Tibial nerve (tissue), 4 donors: ENCODE measurements around the gene FAM174C. TPM values are rescaled to one million over a fixed set of nuclear protein-coding genes. Genes with fewer than 3 reads are reported as not detected.

Experiments used
- DNase-seq, 2 donors: peaks; one replicate each; pipeline ENCODE4 v3.0.0-alpha.2; 2019; ENCODE audit warnings: low spot score in 2 of 2
- H3K27ac ChIP-seq, 4 donors: fragments of 200-600 bp; sonication (generic) in 3 of 4; one replicate each; pipeline ENCODE4 v1.5.1; 2017 to 2019; ENCODE audit warnings: mild to moderate bottlenecking in 1 of 4
- H3K27me3 ChIP-seq, 2 donors: fragments of 200-600 bp; sonication (generic) in 1 of 2; one replicate each; pipeline versions ENCODE4 v1.5.1 to v1.6.0; 2017 to 2019
- H3K36me3 ChIP-seq, 3 donors: fragments of 200-600 bp; sonication (generic); one replicate each; pipeline ENCODE4 v1.5.1; 2018 to 2019
- H3K4me1 ChIP-seq, 4 donors: fragments of 200-600 bp; sonication (generic) in 3 of 4; one replicate each; pipeline ENCODE4 v1.5.1; 2017 to 2019
- H3K4me3 ChIP-seq, 4 donors: fragments of 200-600 bp; sonication (generic) in 3 of 4; one replicate each; pipeline ENCODE4 v1.5.1; 2017 to 2019; ENCODE audit warnings: mild to moderate bottlenecking in 1 of 4, moderate library complexity in 1 of 4
- H3K9me3 ChIP-seq, 4 donors: fragments of 200-600 bp; sonication (generic) in 3 of 4; one replicate each; pipeline ENCODE4 v1.5.1; 2017 to 2019
- EP300 ChIP-seq, 2 donors: sonication (generic); formaldehyde crosslinking; IDR thresholded peaks; one replicate each; pipeline ENCODE4 v1.6.1; 2017; ENCODE audit warnings: antibody characterized with exemption in 2 of 2, mild to moderate bottlenecking in 1 of 2
- POLR2A ChIP-seq, 2 donors: fragments of 450-650 bp; IDR thresholded peaks; one replicate each; pipeline ENCODE4 v1.6.1; 2017; ENCODE audit warnings: antibody characterized with exemption in 2 of 2, mild to moderate bottlenecking in 2 of 2, moderate library complexity in 2 of 2
- WGBS, 2 donors: methylation state at CpG; one replicate each; pipeline ENCODE4 v1.1.5; 2018; 5-methylcytosine and 5-hydroxymethylcytosine counted together
- total RNA-seq, 4 donors: library from RNA; depleted of rRNA; stranded (reverse); fragments of >200 nt; gene quantifications; one replicate each; pipeline ENCODE4 v1.1.0, GENCODE V29; 2016
- TF ChIP-seq, protein P1 (sequence below), 5 experiments: fragments of 200-600 bp in 3 of 5; fragments of 450-650 bp in 2 of 5; sonication (generic) in 3 of 5; IDR thresholded peaks; one replicate each; pipeline ENCODE4 v1.5.1; 2016 to 2019; ENCODE audit warnings: antibody characterized with exemption in 5 of 5, mild to moderate bottlenecking in 3 of 5, moderate library complexity in 2 of 5

FAM174C gene
- total RNA-seq, 4 donors from 2014 or later = 25.5 to 80.7 (median 52.0) TPM

GRCh38 chr19:1282588-1283206 lies 7.4 kb downstream of the FAM174C start:
- no peak for DNase-seq
- H3K4me3 ChIP-seq = no peak overlapping the region
- H3K27ac ChIP-seq = peak overlapping the region in 1 of 4 donors; percentile 62
- H3K4me1 ChIP-seq = peaks cover 0 to 24% (median 0%) of the 10 kb centered on the region in 4 donors
- WGBS, 2 donors = 62 to 68% methylated on average over 11 to 16 of the region's 18 CpGs
- TF ChIP-seq, protein P1, sequence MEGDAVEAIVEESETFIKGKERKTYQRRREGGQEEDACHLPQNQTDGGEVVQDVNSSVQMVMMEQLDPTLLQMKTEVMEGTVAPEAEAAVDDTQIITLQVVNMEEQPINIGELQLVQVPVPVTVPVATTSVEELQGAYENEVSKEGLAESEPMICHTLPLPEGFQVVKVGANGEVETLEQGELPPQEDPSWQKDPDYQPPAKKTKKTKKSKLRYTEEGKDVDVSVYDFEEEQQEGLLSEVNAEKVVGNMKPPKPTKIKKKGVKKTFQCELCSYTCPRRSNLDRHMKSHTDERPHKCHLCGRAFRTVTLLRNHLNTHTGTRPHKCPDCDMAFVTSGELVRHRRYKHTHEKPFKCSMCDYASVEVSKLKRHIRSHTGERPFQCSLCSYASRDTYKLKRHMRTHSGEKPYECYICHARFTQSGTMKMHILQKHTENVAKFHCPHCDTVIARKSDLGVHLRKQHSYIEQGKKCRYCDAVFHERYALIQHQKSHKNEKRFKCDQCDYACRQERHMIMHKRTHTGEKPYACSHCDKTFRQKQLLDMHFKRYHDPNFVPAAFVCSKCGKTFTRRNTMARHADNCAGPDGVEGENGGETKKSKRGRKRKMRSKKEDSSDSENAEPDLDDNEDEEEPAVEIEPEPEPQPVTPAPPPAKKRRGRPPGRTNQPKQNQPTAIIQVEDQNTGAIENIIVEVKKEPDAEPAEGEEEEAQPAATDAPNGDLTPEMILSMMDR (IDR thresholded peaks at IDR 0.05) = no peak
- TF ChIP-seq EP300 (IDR thresholded peaks at IDR 0.05) (no peak), POLR2A (IDR thresholded peaks at IDR 0.05) (no peak)
- peaks cover 0 to 44% of the 10 kb centered on the region in 2 donors for H3K27me3 ChIP-seq
- no peaks in the 10 kb centered on the region for H3K9me3 ChIP-seq
- H3K36me3 ChIP-seq = peaks cover 0 to 17% (median 0%) of the 10 kb centered on the region in 3 donors

DNA sequence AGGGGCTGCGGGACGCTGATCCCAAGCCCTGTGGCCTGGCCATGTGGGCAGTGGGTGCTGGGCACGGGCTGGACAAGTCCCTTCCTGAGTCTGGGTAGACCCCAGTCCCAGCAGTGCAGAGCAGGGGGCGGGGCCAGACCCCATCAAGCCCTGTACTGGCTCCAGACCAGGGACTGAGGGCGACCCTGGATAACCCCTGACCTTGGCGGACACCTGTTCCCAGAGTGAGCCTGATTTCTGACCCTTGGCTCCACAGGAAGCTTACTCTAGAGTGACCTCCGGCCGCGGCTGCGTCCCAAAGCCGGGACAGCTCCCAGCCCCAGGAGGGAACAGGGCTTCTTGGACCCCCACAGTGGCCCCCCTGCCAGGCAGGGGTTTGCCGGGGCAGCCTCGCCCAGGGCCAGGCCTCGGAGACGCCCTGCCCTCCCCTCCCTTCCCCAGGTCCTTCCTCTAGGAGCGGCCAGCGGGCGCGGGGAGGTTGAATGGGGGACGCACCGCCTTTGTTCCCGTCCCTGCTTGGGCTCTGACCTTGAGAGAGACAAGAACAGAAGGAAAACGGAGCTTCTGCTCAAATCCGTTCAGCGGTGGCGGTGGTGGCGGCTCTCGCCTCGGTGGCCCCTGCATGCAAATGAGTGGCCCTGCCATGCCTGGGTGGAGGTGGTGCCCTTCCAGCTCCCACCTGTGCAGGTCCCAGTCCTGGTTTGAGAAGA lies 8.0 kb downstream of the FAM174C start:
- Histone ChIP-seq H3K27ac (peak overlapping the region in 1 of 4 donors; percentile 62), H3K36me3 (peaks cover 0 to 11% (median 0%) of the 10 kb centered on the region in 3 donors), H3K9me3 (no peaks in the 10 kb centered on the region), H3K27me3 (peaks cover 0 to 51% of the 10 kb centered on the region in 2 donors), H3K4me3 (no peak overlapping the region), H3K4me1 (peaks cover 0 to 26% (median 0%) of the 10 kb centered on the region in 4 donors)
- 50 to 70% methylated on average over 17 to 19 of the region's 29 CpGs for WGBS, 2 donors
- TF ChIP-seq, protein P1 (IDR thresholded peaks at IDR 0.05) = no peak
- no peak for DNase-seq

GRCh38 chr19:1283917-1284292 lies 8.6 kb downstream of the FAM174C start:
- H3K27me3 ChIP-seq = peaks cover 0 to 56% of the 10 kb centered on the region in 2 donors
- 85 to 92% methylated on average over 8 to 12 of the region's 12 CpGs for WGBS, 2 donors
- H3K4me1 ChIP-seq = peaks cover 0 to 26% (median 0%) of the 10 kb centered on the region in 4 donors
- TF ChIP-seq POLR2A (IDR thresholded peaks at IDR 0.05) (no peak), EP300 (IDR thresholded peaks at IDR 0.05) (no peak)
- TF ChIP-seq, protein P1 (IDR thresholded peaks at IDR 0.05) = no peak
- H3K36me3 ChIP-seq = peaks cover 0 to 5% (median 0%) of the 10 kb centered on the region in 3 donors
- peak overlapping the region in 1 of 4 donors; percentile 62 for H3K27ac ChIP-seq
- H3K4me3 ChIP-seq = no peak overlapping the region
- H3K9me3 ChIP-seq = no peaks in the 10 kb centered on the region
- no peak for DNase-seq

DNA sequence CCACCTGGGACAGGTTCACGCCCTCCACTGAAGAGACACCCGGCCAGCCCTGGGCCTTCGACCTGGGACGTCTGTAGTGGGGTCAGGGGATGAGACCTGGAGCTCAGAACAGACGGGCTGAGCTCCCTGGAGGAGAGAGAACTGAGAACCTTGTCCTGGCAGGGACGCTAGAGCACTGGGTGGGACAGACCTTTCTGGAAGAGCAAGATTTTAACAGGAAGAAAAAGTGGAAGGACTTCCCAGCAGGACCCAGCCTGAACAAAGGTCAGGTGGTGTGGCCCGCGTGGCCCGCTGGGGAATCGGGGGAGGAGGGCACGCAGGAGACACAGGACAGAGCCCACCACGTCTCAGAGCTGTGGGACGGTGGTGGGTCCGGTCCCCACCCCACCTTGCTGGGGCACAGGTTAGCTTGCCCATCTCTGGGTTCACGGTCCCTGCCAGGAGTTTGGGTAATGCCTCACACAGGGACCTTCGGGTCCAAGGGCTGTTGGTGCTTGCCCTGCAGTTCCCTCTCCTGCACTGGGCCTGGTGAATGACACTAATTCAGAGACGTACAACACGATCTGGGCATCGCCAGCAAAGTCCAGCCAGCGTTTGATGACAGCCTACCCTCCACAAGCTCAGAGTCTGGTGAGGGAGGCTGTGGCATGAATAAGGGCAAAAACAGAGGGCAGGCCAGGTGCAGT lies 9.1 kb downstream of the FAM174C start:
- H3K9me3 ChIP-seq = no peaks in the 10 kb centered on the region
- H3K27me3 ChIP-seq = peaks cover 0 to 61% of the 10 kb centered on the region in 2 donors
- TF ChIP-seq POLR2A (IDR thresholded peaks at IDR 0.05) = no peak
- TF ChIP-seq, protein P1 (IDR thresholded peaks at IDR 0.05) = no peak
- TF ChIP-seq EP300 (IDR thresholded peaks at IDR 0.05) = no peak
- DNase-seq = no peak
- 71 to 74% methylated on average over 14 to 20 of the region's 20 CpGs for WGBS, 2 donors
- H3K27ac ChIP-seq = peak overlapping the region in 1 of 4 donors; percentile 64
- peaks cover 0 to 26% (median 0%) of the 10 kb centered on the region in 4 donors for H3K4me1 ChIP-seq
- H3K4me3 ChIP-seq = no peak overlapping the region
- H3K36me3 ChIP-seq = peaks cover 0 to under 1% (median 0%) of the 10 kb centered on the region in 3 donors
